Upper lobe of left lung (tissue), 6 donors: ENCODE data around the gene ZNF628. TPM values are rescaled to one million over a fixed set of nuclear protein-coding genes. Genes with fewer than 3 reads are reported as not detected.

ENCODE experiments used
- ATAC-seq, 2 donors: fragments of 200-7000 bp; cut with Tn5 transposase; one replicate each; pipeline ENCODE4 v1.9.1; 2022; ENCODE audit warnings: mild to moderate bottlenecking in 2 of 2, moderate library complexity in 2 of 2; ENCODE audit not compliant: low FRiP score in 2 of 2
- DNase-seq, 2 donors: peaks; one replicate each; pipeline ENCODE4 v3.0.0-alpha.2; 2019 to 2020
- H3K27ac ChIP-seq, 4 donors: fragments of 200-600 bp; sonication (generic); one replicate each; pipeline ENCODE4 v1.5.1; 2016 to 2019
- H3K27me3 ChIP-seq, 4 donors: fragments of 200-600 bp; sonication (generic); one replicate each; pipeline ENCODE4 v1.5.1; 2017 to 2019
- H3K36me3 ChIP-seq, 4 donors: fragments of 200-600 bp; sonication (generic); one replicate each; pipeline ENCODE4 v1.5.1; 2016 to 2019
- H3K4me1 ChIP-seq, 4 donors: fragments of 200-600 bp; sonication (generic); one replicate each; pipeline ENCODE4 v1.5.1; 2018 to 2019
- H3K4me3 ChIP-seq, 4 donors: fragments of 200-600 bp; sonication (generic); one replicate each; pipeline ENCODE4 v1.5.1; 2017 to 2019; ENCODE audit warnings: mild to moderate bottlenecking in 2 of 4, moderate library complexity in 1 of 4
- H3K9me3 ChIP-seq, 4 donors: fragments of 200-600 bp; sonication (generic); one replicate each; pipeline ENCODE4 v1.5.1; 2018 to 2019
- EP300 ChIP-seq, 4 donors: sonication (generic); formaldehyde crosslinking; IDR thresholded peaks; one replicate each; pipeline ENCODE4 v1.5.1; 2017; ENCODE audit warnings: antibody characterized with exemption in 4 of 4, control low read depth in 2 of 4
- POLR2A ChIP-seq, 4 donors: fragments of 450-650 bp; IDR thresholded peaks; one replicate each; pipeline ENCODE4 v1.5.1; 2016 to 2017; ENCODE audit warnings: antibody characterized with exemption in 4 of 4, mild to moderate bottlenecking in 2 of 4
- POLR2AphosphoS5 ChIP-seq, 2 donors: sonication (generic); formaldehyde crosslinking; IDR thresholded peaks; one replicate each; pipeline ENCODE4 v1.5.1; 2017; ENCODE audit warnings: antibody characterized with exemption in 2 of 2
- WGBS, 2 donors: methylation state at CpG; one replicate each; pipeline ENCODE4 v1.1.5; 2017 to 2018; 5-methylcytosine and 5-hydroxymethylcytosine counted together
- total RNA-seq, 6 donors: library from RNA; depleted of rRNA in 4 of 6; stranded (reverse); fragments of >200 nt in 4 of 6; gene quantifications; one replicate each; pipeline versions ENCODE4 v1.1.0 to v1.2.1, GENCODE V29; 2016 to 2021
- TF ChIP-seq, protein P1 (sequence below), 6 experiments: fragments of 450-650 bp in 4 of 6; fragments of 200-600 bp in 2 of 6; sonication (generic) in 2 of 6; IDR thresholded peaks; one replicate each; pipeline ENCODE4 v1.5.1; 2016 to 2019; ENCODE audit warnings: antibody characterized with exemption in 6 of 6
- donor health status: DM: no; HTN: no; CAD: no; lungs with moderate emphysema.
- donor health status: DM: no; HTN: yes; CAD: no; lungs with severe emphysema.

Gene ZNF628
- total RNA-seq, 6 donors from 2014 or later, result 9.9 to 32.1 (median 12.4) TPM

GRCh38 chr19:55473225-55474012 lies 3.0 kb upstream of the ZNF628 start:
- Histone ChIP-seq H3K27ac (no peak overlapping the region), H3K4me1 (peaks cover 15 to 23% (median 19%) of the 10 kb centered on the region in 4 donors), H3K27me3 (no peaks in the 10 kb centered on the region), H3K36me3 (no peaks in the 10 kb centered on the region), H3K4me3 (no peak overlapping the region), H3K9me3 (no peaks in the 10 kb centered on the region)
- peak in 1 of 2 donors; percentile 26 for ATAC-seq
- peak in 1 of 2 donors; percentile 22 for DNase-seq
- WGBS, 2 donors, result 78 to 80% methylated on average over 13 to 16 of the region's 16 CpGs
- TF ChIP-seq, protein P1, sequence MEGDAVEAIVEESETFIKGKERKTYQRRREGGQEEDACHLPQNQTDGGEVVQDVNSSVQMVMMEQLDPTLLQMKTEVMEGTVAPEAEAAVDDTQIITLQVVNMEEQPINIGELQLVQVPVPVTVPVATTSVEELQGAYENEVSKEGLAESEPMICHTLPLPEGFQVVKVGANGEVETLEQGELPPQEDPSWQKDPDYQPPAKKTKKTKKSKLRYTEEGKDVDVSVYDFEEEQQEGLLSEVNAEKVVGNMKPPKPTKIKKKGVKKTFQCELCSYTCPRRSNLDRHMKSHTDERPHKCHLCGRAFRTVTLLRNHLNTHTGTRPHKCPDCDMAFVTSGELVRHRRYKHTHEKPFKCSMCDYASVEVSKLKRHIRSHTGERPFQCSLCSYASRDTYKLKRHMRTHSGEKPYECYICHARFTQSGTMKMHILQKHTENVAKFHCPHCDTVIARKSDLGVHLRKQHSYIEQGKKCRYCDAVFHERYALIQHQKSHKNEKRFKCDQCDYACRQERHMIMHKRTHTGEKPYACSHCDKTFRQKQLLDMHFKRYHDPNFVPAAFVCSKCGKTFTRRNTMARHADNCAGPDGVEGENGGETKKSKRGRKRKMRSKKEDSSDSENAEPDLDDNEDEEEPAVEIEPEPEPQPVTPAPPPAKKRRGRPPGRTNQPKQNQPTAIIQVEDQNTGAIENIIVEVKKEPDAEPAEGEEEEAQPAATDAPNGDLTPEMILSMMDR (IDR thresholded peaks at IDR 0.05), result no peak
- TF ChIP-seq EP300 (IDR thresholded peaks at IDR 0.05) (no peak), POLR2AphosphoS5 (IDR thresholded peaks at IDR 0.05) (no peak), POLR2A (IDR thresholded peaks at IDR 0.05) (no peak)

DNA sequence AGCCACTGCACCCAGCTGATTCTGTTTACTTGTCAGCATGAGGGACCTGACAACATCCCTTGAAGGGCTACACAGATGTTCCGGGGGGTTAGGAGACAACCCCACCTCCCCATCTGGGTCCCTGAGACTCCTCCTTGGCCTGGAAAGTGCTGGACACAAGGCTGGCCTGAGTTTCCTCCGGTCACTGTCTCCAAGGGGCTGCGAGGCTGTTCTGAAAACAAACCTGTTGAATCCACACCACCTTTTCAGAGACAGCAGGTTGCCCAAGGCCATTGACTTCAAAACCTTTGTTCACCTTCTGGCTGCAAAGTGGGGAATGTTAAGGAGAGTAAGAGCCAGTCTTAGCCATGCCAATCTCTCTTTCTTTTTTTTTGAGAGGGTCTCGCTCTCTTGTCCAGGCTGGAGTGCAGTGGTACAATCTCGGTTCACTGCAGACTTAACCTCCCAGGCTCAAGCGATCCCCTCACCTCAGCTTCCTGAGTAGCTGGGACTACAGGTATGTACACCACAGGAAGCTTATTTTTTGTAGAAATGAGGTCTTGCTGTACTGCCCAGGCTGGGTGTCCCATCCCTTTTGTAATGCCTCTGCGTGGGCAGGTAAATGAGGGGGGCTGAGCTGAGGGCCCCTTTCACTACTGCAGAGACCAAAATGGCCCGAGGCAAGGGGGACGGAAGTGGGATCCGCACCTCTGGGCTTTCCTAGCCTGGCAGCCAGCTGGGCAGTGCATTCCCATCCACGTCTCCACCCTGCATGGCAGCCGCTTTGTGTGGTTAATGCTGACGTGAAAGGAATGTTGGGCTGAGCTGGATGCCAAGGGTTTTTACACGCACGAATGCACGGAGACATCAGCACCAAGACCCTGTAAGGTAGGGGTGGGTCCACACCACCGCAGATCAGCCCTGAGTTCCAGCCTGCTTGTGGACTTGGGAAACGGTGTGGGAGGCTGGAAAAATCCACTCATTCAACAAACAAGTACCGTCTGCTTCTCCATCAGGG lies 1.9 kb upstream of the ZNF628 start:
- no peak overlapping the region for H3K27ac ChIP-seq
- no peaks in the 10 kb centered on the region for H3K36me3 ChIP-seq
- TF ChIP-seq, protein P1 (IDR thresholded peaks at IDR 0.05), result no peak
- TF ChIP-seq POLR2A (IDR thresholded peaks at IDR 0.05), result no peak
- no peak for TF ChIP-seq EP300 (IDR thresholded peaks at IDR 0.05)
- no peak for TF ChIP-seq POLR2AphosphoS5 (IDR thresholded peaks at IDR 0.05)
- H3K27me3 ChIP-seq, result no peaks in the 10 kb centered on the region
- ATAC-seq (no peak), DNase-seq (no peak)
- H3K9me3 ChIP-seq, result no peaks in the 10 kb centered on the region
- H3K4me1 ChIP-seq, result peaks cover 15 to 24% (median 20%) of the 10 kb centered on the region in 4 donors
- H3K4me3 ChIP-seq, result no peak overlapping the region
- WGBS, 2 donors, result 90 to 92% methylated on average over 16 to 19 of the region's 19 CpGs

GRCh38 chr19:55477905-55478304 lies 1.5 kb downstream of the ZNF628 start:
- DNase-seq, result peak in 1 of 2 donors; percentile 73
- peak overlapping the region in 1 of 4 donors; percentile 89 for H3K4me3 ChIP-seq
- peaks cover 15 to 24% (median 20%) of the 10 kb centered on the region in 4 donors for H3K4me1 ChIP-seq
- H3K9me3 ChIP-seq, result no peaks in the 10 kb centered on the region
- no peak overlapping the region for H3K27ac ChIP-seq
- H3K27me3 ChIP-seq, result no peaks in the 10 kb centered on the region
- ATAC-seq, result no peak
- 84 to 94% methylated on average over 13 of the region's 13 CpGs for WGBS, 2 donors
- peaks cover 4 to 22% (median 15%) of the 10 kb centered on the region in 4 donors for H3K36me3 ChIP-seq
- no peak for TF ChIP-seq POLR2AphosphoS5 (IDR thresholded peaks at IDR 0.05)
- TF ChIP-seq EP300 (IDR thresholded peaks at IDR 0.05), result no peak
- TF ChIP-seq, protein P1 (IDR thresholded peaks at IDR 0.05), result no peak

DNA sequence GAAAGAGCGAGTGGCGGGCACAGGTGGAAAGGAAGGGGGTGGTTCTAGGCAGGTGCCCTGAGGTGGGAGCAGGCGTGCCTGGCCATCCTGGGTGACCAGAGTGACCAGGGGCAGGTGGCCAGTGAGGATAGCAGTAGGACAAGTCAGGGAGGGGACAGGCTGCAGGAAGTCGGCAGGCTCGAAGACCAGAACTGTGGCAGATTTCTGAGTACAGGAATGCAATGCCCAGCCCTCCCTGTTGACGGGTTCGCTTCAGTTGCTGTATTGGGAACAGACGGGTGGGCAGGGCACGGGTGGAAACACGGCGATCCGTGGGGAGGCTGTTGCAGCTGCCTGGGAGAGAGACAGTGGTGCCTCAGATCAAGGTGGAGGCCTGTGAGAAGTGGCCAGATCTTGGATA lies 1.9 kb downstream of the ZNF628 start:
- 88 to 92% methylated on average over 12 of the region's 12 CpGs for WGBS, 2 donors
- peak in 1 of 2 donors; percentile 45 for DNase-seq
- no peaks in the 10 kb centered on the region for H3K9me3 ChIP-seq
- no peak for ATAC-seq
- H3K4me1 ChIP-seq, result peaks cover 15 to 24% (median 20%) of the 10 kb centered on the region in 4 donors
- no peak overlapping the region for H3K27ac ChIP-seq
- peaks cover 4 to 27% (median 20%) of the 10 kb centered on the region in 4 donors for H3K36me3 ChIP-seq
- no peak overlapping the region for H3K4me3 ChIP-seq
- H3K27me3 ChIP-seq, result no peaks in the 10 kb centered on the region
- TF ChIP-seq, protein P1 (IDR thresholded peaks at IDR 0.05), result no peak
- TF ChIP-seq EP300 (IDR thresholded peaks at IDR 0.05) (no peak), POLR2A (IDR thresholded peaks at IDR 0.05) (no peak), POLR2AphosphoS5 (IDR thresholded peaks at IDR 0.05) (no peak)
